Liver (tissue), 3 donors: Measurements from ENCODE around the gene CPA5.

Experiments used
- CTCF ChIP-seq: fragments of 150-350 bp; IDR thresholded peaks from 2 replicates; pipeline ENCODE4 v1.5.1; 2017; ENCODE audit warnings: improper control_type of control experiment, low read depth, low read length; ENCODE audit not compliant: missing input control
- EGR1 ChIP-seq, 2 donors: IDR thresholded peaks; 2 replicates each; pipeline ENCODE4 v1.6.1; 2016 to 2018; ENCODE audit warnings: antibody characterized with exemption in 2 of 2, low read depth in 2 of 2
- GABPA ChIP-seq, 2 donors: IDR thresholded peaks in 1 of 2; conservative IDR thresholded peaks in 1 of 2; 2 replicates each; pipeline ENCODE4 v1.6.1; 2016; ENCODE audit warnings: antibody characterized with exemption in 2 of 2, mild to moderate bottlenecking in 1 of 2, moderate library complexity in 1 of 2
- MAX ChIP-seq: IDR thresholded peaks from 2 replicates; pipeline ENCODE4 v1.6.1; 2016; ENCODE audit warnings: antibody characterized with exemption
- RAD21 ChIP-seq, 2 donors: IDR thresholded peaks; 2 replicates each; pipeline ENCODE4 v1.6.1; 2016; ENCODE audit warnings: antibody characterized with exemption in 2 of 2, mild to moderate bottlenecking in 2 of 2
- REST ChIP-seq: IDR thresholded peaks from 2 replicates; pipeline ENCODE4 v1.6.1; 2016; ENCODE audit warnings: antibody characterized with exemption, mild to moderate bottlenecking
- SP1 ChIP-seq: IDR thresholded peaks from 2 replicates; pipeline ENCODE4 v1.6.1; 2018; ENCODE audit warnings: antibody characterized with exemption, mild to moderate bottlenecking
- TAF1 ChIP-seq: conservative IDR thresholded peaks from 2 replicates; pipeline ENCODE4 v1.6.1; 2016; ENCODE audit warnings: antibody characterized with exemption, mild to moderate bottlenecking
- YY1 ChIP-seq: IDR thresholded peaks from 2 replicates; pipeline ENCODE4 v1.6.1; 2016; ENCODE audit warnings: antibody characterized with exemption, mild to moderate bottlenecking
- ZBTB33 ChIP-seq: IDR thresholded peaks from 2 replicates; pipeline ENCODE4 v1.6.1; 2016; ENCODE audit warnings: antibody characterized with exemption
- donor health status: healthy.
- donor health status: healthy.

- TF ChIP-seq CTCF (no peak), RAD21 (IDR thresholded peaks at IDR 0.05) (no peak), REST (no peak), EGR1 (IDR thresholded peaks at IDR 0.05; ENCODE audit: low read depth in 2 of 2) (no peak), GABPA (IDR thresholded peaks at IDR 0.05 in 1 of 2, conservative IDR thresholded peaks at IDR 0.05 in 1 of 2) (no peak), ZBTB33 (no peak), YY1 (no peak), SP1 (no peak), MAX (no peak), TAF1 (no peak)
Measured at GRCh38 chr7:130309986-130310385, 34.6 kb upstream of the CPA5 start.
